Measurements from ENCODE around the gene IL31RA.
"Not testable (repeated sequence)": the region's sequence is repeated elsewhere in the genome, so short reads cannot be mapped to it uniquely, and the experiment has no call there.

Gene IL31RA

DNA sequence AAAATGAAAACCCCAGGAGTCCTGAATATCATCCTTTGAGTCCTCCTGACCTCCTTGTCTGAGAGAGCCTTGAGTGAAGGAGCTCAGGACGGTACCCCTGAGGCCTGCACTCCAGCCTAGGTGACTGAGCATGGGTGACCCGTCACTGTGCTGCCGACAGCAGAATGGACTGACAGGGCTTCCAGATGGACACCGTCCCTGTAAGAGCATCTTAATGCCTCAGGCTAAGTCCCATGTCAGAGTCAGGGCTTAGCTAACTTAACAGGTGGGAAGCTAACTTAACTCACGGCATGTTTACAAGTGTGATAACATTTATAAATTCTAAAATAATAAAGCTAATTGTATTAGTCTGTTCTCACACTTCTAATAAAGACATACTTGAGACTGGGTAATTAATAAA is 75.3 kb downstream of the IL31RA start:
- DNase-seq (ENCODE audit: low spot score) = no peak

- no peak for DNase-seq (ENCODE audit: low spot score)
Measured at GRCh38 chr5:55927861-55928655, 76.9 kb downstream of the IL31RA start.

- no peak for DNase-seq (ENCODE audit: low spot score)
Measured at GRCh38 chr5:55929020-55929799, 78.1 kb downstream of the IL31RA start.

GRCh38 chr5:55932700-55933099 is 81.5 kb downstream of the IL31RA start:
- no peak for DNase-seq (ENCODE audit: low spot score)

GRCh38 chr5:55933377-55934114 is 82.4 kb downstream of the IL31RA start:
- no peak for DNase-seq (ENCODE audit: low spot score)

DNA sequence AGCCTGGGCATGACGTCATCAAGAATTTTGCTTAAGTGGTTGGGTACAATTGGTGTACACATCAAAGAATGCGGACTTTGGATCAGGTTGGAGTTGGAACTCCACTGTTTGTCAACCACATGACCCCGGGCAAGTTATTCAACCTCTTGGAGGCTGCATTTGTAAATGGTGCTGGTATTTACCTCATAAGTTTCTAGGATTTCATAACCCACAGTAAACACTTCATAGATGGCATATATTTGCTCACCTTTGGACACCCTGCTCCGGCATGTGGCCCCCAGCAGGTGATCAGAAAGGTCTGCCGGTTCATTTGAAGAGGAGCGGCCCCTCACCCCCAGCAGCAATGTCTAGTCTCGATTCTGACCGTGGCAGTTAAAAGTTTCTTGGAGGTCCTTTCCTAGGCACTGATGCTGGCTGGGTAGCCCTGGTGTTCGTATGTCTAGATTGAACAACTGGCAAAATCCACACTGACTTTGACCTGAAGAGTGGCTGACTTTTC is 83.0 kb downstream of the IL31RA start:
- DNase-seq (ENCODE audit: low spot score) = no peak

DNA sequence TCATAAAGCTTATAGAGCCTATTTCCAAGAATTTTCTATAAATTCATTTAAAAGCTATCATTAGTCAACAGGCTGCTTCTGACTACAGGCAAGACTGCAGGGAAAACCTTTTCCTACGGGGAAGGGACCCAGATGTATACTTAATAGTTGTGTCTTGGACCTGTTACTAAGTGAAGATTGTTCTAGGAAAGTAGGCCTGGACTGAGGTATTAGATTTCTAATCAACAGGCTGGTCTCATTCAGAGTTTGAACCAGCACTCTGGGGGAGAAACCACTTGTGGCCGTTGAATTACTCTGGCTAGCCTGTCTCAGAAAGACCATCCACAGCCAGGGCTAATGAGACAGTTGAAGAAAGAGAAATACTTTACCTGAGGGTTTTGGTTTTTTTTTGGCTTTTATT is 83.6 kb downstream of the IL31RA start:
- no peak for DNase-seq (ENCODE audit: low spot score)

- no peak for DNase-seq (ENCODE audit: low spot score)
Measured at GRCh38 chr5:55935371-55935770, 84.2 kb downstream of the IL31RA start.

DNA sequence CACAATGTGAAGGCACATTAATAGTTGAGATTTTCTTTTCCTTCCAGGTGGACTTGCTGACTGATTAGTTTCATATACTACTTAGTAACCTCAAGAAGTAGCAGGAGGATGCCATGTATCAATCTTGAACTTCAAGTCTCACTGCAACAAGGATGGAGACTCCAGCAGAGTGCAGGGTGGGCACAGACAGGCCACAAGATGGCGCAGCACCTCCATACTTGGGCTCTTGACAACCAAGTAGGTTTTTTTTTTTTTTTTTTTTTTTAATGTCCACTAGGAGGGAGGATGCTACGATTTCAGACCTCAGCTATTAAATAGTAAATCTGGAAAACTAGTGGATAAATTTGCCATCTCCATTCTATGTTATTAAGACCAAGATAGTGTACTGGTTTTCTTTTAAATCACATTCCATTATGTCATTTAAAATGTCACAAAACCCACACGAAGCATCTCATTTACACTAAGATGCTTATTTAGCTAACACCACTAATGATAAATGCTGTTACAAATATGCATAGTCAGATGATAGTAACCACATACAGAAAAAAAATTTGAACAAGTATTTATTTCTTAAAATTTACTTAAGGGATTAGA is 85.0 kb downstream of the IL31RA start:
- peak; percentile 69 for DNase-seq (ENCODE audit: low spot score)

DNA sequence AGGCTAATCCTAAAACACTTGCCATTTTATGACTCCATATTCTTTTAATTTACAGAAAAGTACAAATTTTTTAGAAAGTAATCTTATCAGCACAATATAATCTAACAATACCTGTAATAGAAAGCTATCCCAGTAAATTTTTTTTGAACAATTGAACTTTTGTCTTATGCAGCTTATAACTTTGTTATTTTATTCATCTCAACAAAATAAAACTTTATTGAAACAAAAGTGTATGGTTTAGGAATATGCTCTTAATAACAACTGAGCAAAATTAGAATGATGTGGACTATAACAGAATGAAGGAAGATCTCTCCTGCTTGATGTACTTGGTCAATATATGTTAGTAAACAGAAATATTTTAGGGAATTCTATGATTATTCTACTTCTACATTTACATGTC is 86.4 kb downstream of the IL31RA start:
- not testable (repeated sequence) for DNase-seq (ENCODE audit: low spot score)

- DNase-seq (ENCODE audit: low spot score) = not testable (repeated sequence)
Measured at GRCh38 chr5:55941154-55941553, 90.0 kb downstream of the IL31RA start.

DNA sequence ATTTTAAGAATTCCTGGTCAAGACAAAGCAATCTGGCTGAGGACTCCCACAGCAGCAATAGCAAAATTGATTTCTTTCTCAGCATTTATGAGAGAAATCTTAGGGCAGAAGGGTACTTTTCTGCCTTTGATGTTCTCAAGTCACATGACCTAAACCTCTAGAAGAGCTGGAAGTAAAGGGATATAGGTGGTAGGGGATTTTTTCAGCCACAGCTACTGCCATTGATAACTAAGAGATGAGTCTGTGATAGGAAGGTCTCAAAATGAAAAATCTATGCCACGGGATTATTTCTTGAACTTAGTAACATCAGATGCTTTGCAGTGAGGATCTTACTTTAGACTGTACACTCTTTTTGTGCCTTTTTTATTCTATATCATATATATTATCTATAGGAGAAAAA is 108.1 kb downstream of the IL31RA start:
- DNase-seq (ENCODE audit: low spot score) = no peak

DNA sequence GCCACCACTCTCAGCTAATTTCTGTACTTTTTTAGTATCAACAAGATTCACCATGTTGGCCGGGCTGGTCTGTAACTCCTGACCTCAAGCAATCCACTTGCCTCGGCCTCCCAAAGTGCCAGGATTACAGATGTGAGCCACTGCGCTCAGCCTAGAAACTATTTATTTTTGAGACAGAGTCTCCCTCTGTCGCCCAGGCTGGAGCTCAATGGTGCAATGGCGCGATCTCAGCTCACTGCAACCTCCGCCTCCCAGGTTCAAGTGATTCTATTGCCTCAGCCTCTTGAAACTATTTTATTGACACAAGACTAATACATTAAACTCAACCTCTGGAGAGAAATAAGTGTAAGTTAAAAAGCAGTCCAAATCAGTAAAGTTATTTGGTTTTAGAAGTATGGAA is 109.6 kb downstream of the IL31RA start:
- no peak for DNase-seq (ENCODE audit: low spot score)

DNA sequence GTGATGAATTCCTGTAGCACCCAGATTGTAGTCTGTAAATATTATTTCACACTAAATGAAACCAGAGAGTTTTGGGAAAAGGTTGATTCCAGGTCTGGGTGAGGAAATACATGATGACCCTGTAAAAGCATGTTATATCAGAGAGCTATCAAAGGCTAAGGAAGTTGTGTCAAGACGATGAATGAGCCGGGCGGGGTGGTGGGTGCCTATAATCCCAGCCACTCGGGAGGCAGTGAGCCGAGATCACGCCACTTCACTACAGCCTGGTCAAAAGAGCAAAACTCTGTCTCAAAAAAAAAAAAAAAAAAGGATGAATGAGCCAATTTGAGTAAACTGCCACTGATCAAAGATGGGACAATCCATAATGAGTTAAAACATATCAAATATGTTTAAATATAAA is 114.4 kb downstream of the IL31RA start:
- no peak for DNase-seq (ENCODE audit: low spot score)

DNA sequence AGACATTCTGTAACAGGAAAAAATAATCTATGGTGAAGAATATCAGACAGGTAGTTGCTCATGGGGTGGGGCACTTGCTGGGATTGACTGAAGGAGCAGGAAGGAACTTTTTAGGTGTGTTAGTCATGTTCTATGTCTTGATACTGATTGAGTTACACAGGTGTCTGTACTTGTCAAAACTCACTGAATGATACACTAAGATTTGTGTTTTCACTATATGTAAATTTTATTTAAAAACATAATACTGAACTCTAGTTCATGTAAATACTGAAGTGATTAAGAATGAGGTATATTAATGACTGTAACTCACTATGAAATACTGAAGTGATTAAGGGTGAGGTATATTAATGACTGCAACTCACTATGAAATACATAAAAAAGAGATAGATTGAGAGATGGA is 115.1 kb downstream of the IL31RA start:
- no peak for DNase-seq (ENCODE audit: low spot score)

DNA sequence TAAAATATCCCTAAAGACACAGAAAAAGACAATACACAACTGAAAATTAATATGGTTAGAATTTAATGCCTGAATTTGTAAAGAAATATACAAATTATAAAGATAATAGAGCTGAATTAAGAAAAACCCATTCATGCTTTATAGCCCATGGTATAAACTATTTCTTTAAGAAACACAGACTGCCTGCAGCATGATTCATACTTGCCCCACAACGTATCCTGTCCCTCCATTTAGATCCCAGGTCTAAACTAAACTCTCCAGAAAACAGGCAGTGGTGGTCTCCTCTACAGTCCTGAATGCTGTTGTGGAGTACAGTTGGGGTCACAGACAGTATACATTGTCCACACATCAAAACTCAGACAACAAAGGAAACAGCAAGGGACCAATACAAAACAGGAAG is 118.8 kb downstream of the IL31RA start:
- DNase-seq (ENCODE audit: low spot score) = no peak

Measured in iPS-NIHi11 (cell line).